ENCODE data around the gene VANGL1.

Gene VANGL1

GRCh38 chr1:115694805-115695204, 53.0 kb downstream of the VANGL1 start:
- no peak for DNase-seq (ENCODE audit: low read depth)
- TF ChIP-seq CTCF (IDR thresholded peaks at IDR 0.05; ENCODE audit: insufficient read depth, low read depth, low read length, missing control alignments): no peak
- H3K4me3 ChIP-seq (ENCODE audit: low read depth, low read length): no peak overlapping the region

- no peak for TF ChIP-seq CTCF (IDR thresholded peaks at IDR 0.05; ENCODE audit: insufficient read depth, low read depth, low read length, missing control alignments)
- H3K4me3 ChIP-seq (ENCODE audit: low read depth, low read length): no peak overlapping the region
- peak; percentile 12 for DNase-seq (ENCODE audit: low read depth)
Observed at GRCh38 chr1:115697619-115698018, 55.8 kb downstream of the VANGL1 start.

DNA sequence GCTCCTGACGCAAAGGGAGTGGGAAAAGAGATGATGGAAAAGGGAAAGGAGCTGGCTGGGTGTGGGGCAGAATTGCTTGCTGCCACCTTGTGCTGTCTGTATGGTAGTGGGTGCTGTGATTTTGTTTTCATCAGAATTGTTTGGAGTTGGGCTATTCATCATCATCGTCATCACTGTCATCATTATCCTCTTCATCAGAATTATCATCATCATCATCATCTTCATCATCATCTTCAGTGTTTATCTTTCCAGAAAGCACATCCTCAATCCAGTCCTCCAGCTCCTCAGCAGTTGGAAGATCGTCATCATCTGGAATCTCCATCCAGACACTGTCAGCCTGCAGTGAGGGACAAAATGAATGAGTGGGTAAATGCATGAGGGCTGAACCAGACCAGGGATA, 59.3 kb downstream of the VANGL1 start:
- TF ChIP-seq CTCF (IDR thresholded peaks at IDR 0.05; ENCODE audit: insufficient read depth, low read depth, low read length, missing control alignments): no peak
- no peak for DNase-seq (ENCODE audit: low read depth)

GRCh38 chr1:115702959-115703358, 61.2 kb downstream of the VANGL1 start:
- DNase-seq (ENCODE audit: low read depth): no peak
- TF ChIP-seq CTCF (IDR thresholded peaks at IDR 0.05; ENCODE audit: insufficient read depth, low read depth, low read length, missing control alignments): no peak
- H3K4me3 ChIP-seq (ENCODE audit: low read depth, low read length): no peak overlapping the region

More for the DNA sequence above, 59.3 kb downstream of the VANGL1 start:
- H3K4me3 ChIP-seq (ENCODE audit: low read depth, low read length): no peak overlapping the region

- H3K4me3 ChIP-seq (ENCODE audit: low read depth, low read length): no peak overlapping the region
- DNase-seq (ENCODE audit: low read depth): no peak
- no peak for TF ChIP-seq CTCF (IDR thresholded peaks at IDR 0.05; ENCODE audit: insufficient read depth, low read depth, low read length, missing control alignments)
Observed at GRCh38 chr1:115705085-115705951, 63.5 kb downstream of the VANGL1 start.

GRCh38 chr1:115705963-115706362, 64.2 kb downstream of the VANGL1 start:
- TF ChIP-seq CTCF (IDR thresholded peaks at IDR 0.05; ENCODE audit: insufficient read depth, low read depth, low read length, missing control alignments): no peak
- no peak for DNase-seq (ENCODE audit: low read depth)
- H3K4me3 ChIP-seq (ENCODE audit: low read depth, low read length): no peak overlapping the region

Measured in GM12865 (cell line).